Stimulated activated CD4-positive, alpha-beta T cell treated with anti-CD3 and anti-CD28 coated beads, Interleukin-12 subunit alpha, Interleukin-12 subunit beta, amount 100 ng/mL, for 48 hours (primary cell): ENCODE measurements around the gene ANGPTL4.
"Not testable (repeated sequence)": the region's sequence is repeated elsewhere in the genome, so short reads cannot be mapped to it uniquely, and the experiment has no call there.

Experiments used
- DNase-seq, 3 donors: peaks; one replicate each; pipeline ENCODE4 v3.0.0-alpha.2; 2020; ENCODE audit warnings: low read depth in 2 of 3, low spot score in 1 of 3

ANGPTL4 gene, protein sequence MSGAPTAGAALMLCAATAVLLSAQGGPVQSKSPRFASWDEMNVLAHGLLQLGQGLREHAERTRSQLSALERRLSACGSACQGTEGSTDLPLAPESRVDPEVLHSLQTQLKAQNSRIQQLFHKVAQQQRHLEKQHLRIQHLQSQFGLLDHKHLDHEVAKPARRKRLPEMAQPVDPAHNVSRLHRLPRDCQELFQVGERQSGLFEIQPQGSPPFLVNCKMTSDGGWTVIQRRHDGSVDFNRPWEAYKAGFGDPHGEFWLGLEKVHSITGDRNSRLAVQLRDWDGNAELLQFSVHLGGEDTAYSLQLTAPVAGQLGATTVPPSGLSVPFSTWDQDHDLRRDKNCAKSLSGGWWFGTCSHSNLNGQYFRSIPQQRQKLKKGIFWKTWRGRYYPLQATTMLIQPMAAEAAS

DNA sequence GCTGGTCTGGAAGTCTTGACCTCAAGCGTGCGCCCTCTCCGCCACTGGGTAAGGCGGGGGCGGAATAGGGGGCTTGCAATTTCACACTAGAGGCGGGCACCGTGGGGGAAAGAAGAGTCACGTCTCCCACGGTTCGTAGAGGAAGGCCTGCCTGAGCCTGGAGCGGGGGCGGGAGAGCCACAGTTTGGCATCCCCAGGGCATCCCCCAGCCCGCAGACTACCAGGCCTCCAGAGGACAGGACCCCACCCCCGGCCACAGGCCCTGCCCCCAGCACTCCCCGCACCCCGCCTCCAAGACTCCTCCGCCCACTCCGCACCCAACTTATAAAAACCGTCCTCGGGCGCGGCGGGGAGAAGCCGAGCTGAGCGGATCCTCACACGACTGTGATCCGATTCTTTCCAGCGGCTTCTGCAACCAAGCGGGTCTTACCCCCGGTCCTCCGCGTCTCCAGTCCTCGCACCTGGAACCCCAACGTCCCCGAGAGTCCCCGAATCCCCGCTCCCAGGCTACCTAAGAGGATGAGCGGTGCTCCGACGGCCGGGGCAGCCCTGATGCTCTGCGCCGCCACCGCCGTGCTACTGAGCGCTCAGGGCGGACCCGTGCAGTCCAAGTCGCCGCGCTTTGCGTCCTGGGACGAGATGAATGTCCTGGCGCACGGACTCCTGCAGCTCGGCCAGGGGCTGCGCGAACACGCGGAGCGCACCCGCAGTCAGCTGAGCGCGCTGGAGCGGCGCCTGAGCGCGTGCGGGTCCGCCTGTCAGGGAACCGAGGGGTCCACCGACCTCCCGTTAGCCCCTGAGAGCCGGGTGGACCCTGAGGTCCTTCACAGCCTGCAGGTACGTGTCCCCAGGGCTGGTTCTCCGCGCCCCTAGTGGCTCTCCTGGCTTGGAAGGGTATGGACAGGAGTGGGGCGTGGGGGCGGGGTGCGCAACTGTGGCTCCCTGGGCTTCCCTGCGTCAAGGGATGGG, at the start of gene ANGPTL4:
Gene ANGPTL4, plus strand, starts transcription at position 353 of the 969 bp plus-strand sequence. Its CDS starts 167 bp downstream, at position 520.
- DNase-seq, result peak; percentile 30 to 70 (median 60)

DNA sequence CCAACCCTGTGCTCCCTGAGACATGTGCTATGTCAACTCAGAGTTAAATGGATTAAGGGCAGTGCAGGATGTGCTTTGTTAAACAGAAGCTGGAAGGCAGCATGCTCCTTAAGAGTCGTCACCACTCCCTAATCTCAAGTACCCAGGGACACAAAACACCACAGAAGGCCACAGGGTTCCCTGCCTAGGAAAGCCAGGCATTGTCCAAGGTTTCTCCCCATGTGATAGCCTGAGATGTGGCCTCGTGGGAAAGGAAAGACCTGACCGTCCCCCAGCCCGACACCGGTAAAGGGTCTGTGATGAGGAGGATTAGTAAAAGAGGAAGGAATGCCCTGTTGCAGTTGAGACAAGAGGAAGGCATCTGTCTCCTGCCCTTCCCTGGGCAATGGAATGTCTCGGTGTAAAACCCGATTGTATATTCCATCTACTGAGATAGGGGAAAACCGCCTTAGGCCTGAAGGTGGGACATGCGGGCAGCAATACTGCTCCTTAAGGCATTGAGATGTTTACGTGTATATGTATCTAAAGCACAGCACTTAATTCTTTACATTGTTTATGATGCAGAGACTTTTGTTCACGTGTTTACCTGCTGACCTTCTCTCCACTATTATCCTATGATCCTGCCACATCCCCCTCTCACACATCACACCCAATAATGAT, 48.8 kb upstream of the ANGPTL4 start:
- DNase-seq, result not testable (repeated sequence)

DNA sequence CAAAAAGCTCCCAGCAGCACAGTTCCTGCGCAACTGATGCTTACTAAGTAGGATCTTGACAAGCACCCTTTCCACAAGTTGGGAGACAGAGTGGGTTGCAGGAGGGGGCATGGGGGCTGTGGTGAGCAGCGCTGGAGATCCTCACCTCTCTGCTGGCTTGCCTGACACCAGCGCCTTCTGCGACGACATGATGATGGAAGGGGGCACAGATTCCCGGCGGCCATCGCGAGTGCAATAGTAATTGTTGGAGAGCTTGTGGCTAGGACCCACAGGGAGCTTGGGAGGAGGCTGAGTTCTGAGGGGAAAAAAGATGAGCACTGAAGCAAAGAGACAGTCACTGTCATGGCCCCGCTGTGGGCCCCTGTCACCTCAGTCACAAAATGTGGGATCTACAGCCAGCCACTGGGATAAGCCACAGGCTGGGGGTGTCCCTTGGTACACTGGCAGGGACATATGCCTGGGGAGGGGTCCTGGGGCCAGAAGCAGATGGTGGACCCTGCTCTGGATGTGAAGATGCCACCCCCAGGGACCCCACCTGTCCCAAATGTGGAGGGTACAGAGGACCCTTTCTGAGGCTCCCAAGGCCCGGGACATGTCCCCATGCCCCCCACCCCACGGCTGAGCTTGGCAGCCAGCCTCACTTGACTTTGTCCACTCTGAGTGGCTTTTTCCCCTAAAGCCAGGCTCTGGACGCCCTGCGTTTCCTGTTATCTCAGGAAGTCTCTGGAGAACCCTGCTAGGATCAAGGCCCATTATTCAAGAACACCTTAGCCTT, 47.4 kb upstream of the ANGPTL4 start:
- no peak for DNase-seq

DNA sequence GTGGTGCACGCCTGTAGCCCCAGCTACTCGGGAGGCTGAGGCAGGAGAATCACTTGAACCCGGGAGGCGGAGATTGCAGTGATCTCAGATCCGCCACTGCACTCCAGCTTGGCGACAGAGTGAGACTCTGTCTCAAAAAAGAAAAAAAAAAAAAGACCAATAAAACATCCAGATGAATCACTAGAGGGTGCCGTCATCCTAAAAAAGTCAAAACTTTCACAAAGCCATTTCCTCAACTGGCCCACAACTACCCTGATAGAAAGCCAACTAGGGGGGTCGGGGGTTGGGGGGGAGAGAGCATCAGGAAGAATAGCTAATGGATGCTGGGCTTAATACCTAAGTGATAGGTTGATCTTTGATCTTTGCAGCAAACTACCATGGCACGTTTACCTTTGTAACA, 45.1 kb upstream of the ANGPTL4 start:
- DNase-seq, result not testable (repeated sequence)

DNA sequence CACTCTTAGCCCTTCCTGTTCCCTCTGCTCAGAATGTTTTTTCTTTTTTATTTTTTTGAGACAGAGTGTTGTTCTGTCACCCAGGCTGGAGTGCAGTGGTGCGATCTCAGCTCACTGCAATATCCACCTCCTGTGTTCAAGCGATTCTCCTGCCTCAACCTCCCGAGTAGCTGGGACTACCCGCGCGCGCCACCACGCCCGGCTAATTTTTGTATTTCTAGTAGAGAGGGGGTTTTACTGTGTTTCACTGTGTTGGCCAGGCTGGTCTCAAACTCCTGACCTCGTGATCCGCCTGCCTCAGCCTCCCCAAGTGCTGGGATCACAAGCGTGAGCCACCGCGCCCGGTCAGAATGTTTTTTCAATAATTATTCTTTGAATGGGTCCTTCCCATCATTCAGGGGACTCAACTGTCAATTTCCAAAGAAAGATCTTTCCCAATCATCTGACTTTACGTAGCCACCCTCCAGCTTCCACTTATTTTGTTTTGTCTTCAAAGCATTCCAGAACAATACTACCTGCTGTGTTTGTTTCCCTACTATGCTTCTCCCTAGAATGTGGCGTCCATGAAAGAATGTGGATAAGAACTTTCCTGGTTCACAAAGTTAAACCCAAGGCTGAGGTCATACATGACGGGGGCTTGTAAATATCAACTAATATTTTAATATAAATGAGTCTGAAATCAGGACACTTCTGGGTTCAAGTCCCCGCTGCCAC, 44.0 kb upstream of the ANGPTL4 start:
- DNase-seq, result no peak

DNA sequence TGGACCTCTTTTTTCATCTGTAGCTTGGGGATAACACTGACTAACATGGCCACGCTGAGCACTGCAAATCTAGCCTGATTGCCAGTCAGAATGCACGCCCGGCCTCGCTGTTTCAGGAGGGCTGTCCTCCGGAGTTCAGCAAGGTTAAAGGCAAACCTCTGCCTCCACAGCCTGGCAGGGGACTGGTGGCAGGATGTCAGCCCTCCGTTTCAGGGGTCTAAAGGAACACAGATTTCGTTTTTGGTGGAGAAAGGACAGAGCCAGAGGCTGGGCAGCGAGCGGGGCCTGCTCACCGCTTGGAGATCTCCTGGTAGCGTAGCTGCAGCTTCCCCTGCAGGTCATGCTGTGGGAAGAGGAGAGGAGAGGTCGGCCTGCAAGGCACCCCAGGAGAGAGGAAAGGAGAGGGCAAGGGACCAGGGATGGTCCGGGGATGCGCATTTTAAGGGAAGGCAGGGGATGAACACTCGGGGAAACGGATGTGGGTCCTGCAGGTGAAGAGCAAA, 43.3 kb upstream of the ANGPTL4 start:
- no peak for DNase-seq

DNA sequence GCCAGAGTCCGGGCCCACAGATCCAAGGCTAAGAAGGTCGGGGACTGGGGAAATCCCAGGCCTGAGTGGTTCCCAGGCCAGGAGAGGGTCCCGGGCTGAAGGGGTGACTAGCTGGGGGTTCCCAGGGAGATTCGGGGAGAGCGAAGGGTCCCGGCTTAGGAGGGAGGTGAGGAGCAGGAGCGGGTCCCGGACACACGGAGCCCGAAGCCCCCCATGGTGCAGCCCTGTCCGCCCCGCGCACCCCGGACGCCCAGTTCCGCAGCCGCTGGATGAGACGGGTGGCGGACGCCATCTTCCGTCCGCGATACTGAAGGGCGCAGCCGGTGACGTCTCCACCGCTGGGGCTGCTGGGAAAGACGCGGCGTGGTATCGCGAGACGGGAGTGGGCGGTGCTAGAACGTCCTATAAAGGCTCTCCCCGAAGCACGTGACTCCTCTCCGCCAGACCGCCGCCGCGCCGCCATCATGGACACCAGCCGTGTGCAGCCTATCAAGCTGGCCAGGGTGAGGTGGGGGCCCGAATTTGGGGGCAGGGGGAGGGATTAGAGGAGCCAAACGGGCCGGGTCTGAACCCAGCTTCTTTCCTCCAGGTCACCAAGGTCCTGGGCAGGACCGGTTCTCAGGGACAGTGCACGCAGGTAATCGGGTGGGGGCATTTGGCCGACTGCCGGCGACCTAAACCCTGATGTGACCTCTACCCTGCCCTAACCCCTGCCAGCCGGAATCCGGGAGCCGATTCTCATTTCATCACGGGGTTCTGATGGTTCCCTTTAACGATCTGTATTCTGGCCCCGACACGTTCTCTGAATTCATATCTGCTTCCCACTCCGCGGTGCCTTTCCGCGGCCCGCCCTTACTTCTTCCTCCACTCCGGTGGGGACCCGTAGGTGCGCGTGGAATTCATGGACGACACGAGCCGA, 42.6 kb upstream of the ANGPTL4 start, which contains the start of the genes NDUFA7 and RPS28:
Gene NDUFA7, minus strand, starts transcription at position 309 of the 919 bp plus-strand sequence. Its CDS starts 17 bp downstream, at position 292.
Gene RPS28, plus strand, starts transcription at position 430 of the 919 bp plus-strand sequence. Its CDS starts 35 bp downstream, at position 465.
- peak; percentile 93 to 97 (median 96) for DNase-seq

DNA sequence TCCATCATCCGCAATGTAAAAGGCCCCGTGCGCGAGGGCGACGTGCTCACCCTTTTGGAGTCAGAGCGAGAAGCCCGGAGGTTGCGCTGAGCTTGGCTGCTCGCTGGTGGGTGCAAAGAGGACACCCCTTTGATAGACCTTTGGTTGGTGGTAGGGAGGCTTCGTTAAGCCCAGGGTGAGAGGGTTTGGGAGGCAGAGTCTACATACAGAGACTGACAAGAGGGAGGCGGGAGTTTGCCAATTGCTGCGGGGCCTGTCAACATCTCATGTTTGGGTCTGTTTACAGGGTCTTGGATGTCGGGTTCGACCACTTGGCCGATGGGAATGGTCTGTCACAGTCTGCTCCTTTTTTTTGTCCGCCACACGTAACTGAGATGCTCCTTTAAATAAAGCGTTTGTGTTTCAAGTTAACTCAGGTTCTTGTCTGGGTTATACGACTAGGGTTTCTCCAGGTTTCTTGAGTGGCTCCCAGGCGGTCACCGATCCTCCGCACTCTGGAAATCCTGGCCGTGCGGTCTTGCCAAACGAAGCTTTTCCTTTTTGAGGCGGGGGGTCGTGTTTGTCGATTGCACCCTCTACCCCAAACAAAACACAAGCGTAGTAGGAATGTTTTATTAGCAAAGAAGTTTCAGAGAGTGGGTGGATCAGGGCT, 41.8 kb upstream of the ANGPTL4 start:
- DNase-seq, result no peak

DNA sequence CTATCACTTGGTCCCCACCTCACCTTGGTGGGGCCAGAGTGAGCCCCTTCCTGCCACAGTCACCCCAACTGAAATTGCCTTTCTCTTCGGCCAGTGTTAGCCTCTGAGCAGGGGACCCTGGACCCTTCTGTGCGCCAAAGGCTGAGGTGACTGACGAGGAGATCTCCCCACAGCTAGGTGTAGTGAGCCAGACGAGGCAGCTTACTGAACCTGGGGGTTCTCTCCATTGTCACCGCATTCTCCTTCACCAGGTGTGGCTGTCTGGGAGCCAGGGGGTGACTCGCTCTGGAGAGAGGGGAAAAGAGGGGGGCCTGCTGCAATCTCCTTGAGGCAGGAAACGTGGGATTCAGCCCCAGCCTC, 41.3 kb upstream of the ANGPTL4 start:
- no peak for DNase-seq

DNA sequence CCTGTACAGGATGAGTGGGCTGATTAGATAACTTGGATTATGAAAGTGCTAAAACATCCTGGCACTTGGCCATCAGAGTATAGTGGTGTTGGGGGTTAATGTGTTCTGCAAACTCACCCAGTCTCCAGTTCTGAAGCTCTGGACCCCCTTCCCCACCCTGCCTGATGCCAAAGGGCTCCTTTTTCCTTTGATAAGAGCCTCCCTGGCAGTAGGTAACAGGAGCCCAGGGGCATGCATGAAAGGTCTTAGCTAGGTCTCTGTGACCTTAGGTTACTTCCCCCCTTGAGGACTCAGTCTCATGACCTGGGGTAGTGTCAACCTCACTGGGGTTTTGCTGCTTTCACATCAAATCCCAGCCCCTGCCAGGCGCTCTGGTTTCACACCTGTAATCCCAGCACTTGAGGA, 40.2 kb upstream of the ANGPTL4 start:
- DNase-seq, result no peak

DNA sequence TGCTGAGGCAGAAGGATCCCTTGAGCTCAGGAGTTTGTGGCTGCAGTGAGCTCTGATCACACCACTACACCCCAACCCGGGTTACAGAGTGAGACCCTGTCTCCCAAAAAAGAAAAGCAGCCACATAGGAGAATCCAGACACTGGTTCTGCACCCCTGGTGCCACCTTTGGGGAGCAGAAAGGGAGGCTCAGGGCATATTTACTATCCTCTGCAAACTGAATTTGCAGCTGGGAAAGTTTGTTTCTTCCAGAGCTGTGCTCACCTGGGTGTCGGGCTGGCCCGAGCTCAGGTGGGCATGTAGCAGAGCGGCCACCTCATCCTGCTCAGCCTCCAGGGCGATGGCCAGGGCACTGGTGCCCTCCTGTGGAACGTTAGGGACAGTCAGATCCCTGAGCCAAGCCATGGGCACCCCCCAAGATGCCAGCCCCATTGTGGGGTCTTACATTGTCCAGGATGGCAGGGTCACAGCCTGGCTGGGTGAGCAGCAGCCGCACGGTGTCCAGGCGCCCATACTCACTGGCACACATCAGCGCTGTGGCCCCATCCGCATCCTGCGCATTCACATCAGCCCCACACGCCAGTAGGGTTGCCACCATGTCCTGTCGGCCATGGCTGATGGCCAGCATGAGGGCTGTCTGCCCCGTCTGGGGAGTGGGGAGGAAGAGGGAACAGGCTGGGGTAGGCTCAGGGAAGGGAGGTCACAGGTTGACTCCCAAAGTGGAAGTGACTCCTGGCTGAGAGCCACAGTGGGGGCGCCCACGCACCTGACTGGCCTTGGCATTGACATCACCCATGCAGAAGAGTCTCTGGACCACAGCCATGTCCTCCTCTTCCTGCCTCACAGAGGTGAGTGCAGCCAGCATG, 39.5 kb upstream of the ANGPTL4 start:
- DNase-seq, result no peak

DNA sequence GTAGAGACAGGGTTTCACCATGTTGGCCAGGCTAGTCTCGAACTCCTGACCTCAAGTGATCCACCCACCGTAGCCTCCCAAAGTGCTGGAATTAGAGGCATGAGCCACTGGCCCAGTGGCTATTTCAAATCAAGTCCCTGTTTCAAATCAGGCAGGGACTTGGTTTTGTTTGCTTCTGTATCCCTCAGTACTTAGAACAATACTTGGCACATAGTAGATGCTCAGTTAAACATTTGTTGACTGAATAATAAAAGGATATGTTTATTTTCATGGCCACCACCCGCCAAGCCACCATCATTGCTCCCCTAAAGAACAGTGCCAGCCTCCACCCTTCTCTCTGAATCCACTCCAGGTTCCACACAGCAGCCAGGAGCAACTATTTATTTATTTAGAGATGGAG, 38.5 kb upstream of the ANGPTL4 start:
- no peak for DNase-seq

DNA sequence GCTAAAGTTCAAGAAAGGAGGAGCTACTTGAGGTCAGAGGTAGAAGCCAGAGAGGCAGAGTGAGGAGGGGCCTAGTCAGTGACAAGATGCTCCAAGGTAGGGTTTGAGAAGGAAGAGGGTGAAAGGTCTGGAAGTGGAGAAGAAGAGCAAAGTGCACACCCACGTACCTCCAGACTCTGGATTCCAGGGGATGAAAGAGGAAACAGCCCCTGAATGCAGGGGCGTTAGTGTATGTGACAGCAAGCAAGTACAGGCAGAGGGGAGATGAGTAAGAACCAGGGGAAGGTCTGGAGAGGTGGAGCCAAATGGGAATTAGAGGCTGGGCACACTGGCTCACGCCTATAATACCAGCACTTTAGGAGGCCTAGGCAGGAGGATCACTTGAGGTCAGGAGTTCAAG, 34.0 kb upstream of the ANGPTL4 start:
- DNase-seq, result no peak

DNA sequence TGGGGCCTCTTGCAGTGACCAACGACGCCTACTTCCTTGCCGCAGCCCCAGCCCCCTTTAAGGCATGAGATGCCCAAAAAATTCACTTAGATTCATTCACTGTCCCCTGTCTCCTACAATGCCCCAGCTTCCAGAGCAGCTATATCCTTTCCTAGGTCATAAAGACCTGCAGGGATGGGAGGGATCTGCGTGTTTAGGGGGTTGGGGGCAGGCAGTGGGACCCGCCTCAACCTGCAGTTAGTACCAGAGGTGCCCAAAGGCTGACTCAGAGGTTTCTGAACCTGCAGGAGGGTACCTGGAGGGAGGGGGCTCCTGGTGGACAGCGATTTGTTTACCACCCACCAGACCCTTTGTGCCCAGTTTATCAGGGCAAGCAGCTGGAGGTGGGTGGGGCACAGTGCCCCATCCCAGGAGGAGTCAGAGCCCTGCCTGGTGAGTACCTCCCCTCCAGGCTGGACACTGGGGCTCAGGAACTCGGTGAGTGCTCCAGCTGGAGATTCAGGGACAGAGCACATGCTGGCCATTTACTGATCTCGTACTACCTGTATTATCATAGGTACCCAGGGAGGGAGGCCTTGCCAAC, 32.6 kb upstream of the ANGPTL4 start:
- no peak for DNase-seq

DNA sequence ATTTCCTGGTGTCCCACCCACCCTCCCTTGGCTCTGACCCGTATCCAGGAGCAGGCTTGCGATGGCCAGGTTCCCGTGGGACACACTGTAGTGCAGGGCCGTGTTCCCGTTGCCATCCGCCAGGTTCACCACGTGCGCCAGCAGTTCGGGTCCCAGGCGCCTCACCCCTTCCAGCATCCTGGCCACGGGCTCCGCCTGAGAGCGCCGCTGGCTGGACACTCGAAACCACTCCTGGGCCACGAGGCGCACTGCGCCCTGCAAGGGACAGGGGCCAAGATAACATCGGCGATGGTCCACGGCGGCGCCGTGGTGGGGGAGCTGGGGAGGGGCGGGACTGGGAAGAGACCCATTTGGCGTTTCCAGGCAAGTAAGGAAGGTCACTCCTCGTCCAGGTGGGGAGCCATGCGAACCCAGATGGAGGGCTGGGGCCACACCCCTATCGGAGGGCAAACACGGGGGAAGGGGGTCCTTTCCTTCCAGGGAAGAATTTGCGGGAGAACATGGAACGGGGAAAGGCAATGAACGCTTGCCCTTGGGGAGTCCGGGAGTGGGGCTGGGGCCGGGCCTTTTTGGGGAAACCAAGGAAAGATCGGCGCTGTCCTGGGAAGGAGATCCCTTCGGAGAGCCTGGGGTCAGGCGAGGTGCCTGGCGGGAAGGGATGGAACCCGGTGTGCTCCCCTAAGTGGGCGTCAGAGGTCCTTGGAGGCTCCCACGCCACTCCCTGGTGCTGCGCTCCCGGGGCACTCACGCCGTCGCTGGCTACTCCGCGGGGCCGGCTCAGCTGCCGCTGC, 30.8 kb upstream of the ANGPTL4 start:
- no peak for DNase-seq
